ENCODE results near the gene KLK11.

DNA sequence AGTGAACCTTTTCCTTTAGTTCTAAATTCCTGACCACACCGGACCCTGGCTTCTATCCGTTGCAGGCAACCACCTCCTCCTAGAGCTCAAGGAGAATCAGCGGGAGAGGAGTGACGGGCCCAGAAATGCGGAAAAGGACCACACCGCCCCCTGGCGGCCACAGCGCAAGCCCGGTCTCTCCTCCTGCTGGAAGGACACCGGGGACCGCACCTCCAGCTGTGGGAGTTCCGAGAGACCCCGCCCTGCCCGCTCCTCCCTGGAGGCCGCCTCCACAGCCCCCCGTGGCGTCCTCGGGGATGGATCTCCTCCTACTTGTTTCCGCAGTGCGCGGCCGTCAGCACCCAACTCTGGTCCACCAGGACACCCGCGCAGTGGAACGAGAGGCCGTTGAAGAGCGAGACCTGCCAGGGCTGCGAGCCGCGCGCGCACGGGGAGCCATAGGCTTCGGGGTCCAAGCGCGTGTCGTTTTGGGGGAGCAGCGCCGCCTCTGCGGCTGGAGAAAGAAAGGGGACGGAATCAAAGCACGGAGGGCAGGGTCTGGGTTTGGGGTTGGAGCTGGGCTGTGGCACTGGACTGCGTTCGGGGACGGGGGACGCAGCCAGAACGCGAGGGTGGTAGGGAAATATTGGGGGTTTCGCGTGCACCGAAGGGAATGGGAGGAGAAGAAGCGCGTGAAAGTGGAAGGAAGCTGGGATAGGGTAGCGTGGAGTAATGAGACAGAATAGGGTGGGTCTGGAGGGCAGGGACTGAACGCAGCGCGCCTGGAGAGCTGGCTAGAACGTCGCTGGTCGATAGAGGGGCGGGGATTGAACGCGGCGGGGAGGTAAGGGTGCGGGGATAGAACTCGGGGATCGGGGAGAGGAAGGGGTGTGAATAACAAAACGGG is 9.4 kb downstream of the KLK11 start:
- no peak for TF ChIP-seq TAF1 (conservative IDR thresholded peaks at IDR 0.05)
- TF ChIP-seq, protein P1, sequence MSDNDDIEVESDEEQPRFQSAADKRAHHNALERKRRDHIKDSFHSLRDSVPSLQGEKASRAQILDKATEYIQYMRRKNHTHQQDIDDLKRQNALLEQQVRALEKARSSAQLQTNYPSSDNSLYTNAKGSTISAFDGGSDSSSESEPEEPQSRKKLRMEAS (IDR thresholded peaks at IDR 0.05) = no peak

Data from liver (tissue), 2 donors.